GM12878 (cell line): ENCODE measurements around the gene RAB3IL1. TPM values are rescaled to one million over a fixed set of nuclear protein-coding genes. Genes with fewer than 3 reads are reported as not detected.

Experiments used
- ATAC-seq: fragments of 200-7000 bp; cut with Tn5 transposase; 3 replicates; pipeline ENCODE4 v1.9.1; 2020; ENCODE audit warnings: mild to moderate bottlenecking, moderate library complexity
- BruUV-seq: library from RNA; stranded (reverse); fragments of 400-500 nt; replicated peaks from 2 replicates; lab custom pipeline; 2021; lab: Mats Ljungman, UMichigan
- CTCF ChIA-PET: fragments of 300-600 bp; sonication (Branson Sonifier 250); formaldehyde crosslinking; extraction: SDS; loops from one replicate; lab custom pipeline; 2021; ENCODE audit warnings: inconsistent platforms; lab: Yijun Ruan, JAX
- POLR2A ChIA-PET: fragments of 350-600 bp; formaldehyde crosslinking; extraction: SDS; loops from one replicate; lab custom pipeline; 2021; ENCODE audit warnings: inconsistent platforms; lab: Charles Lee
- RAD21 ChIA-PET: fragments of 300-600 bp; sonication (Branson Sonifier 250); formaldehyde crosslinking; loops from one replicate; lab custom pipeline; 2023; ENCODE audit warnings: antibody characterized with exemption; ENCODE audit not compliant: unreplicated experiment; lab: Charles Lee
- SMC1A ChIA-PET: fragments of 300-600 bp; sonication (Branson Sonifier 250); formaldehyde crosslinking; loops from one replicate; lab custom pipeline; 2023; ENCODE audit not compliant: unreplicated experiment, uncharacterized antibody; lab: Charles Lee
- DNase-seq: peaks from one replicate; pipeline ENCODE4 v3.0.0-alpha.2; 2011; ENCODE audit warnings: low read depth, low spot score
- FAIRE-seq: peaks from 3 replicates; lab custom pipeline; 2011; peaks lifted over from hg19 to GRCh38; lab: Jason Lieb, UNC
- H2AFZ ChIP-seq: 2 replicates; pipeline ENCODE4 v1.6.0; 2011; ENCODE audit warnings: low read depth, low read length, control low read depth; ENCODE audit not compliant: control insufficient read depth
- H3K27ac ChIP-seq: 2 replicates; pipeline ENCODE4 v1.5.1; 2011; ENCODE audit warnings: control low read depth; ENCODE audit not compliant: control insufficient read depth, insufficient read depth
- H3K27me3 ChIP-seq, 2 experiments: replicated peaks in 1 of 2; 2 replicates each; pipeline versions ENCODE4 v1.6.0 to v1.6.1; 2011; ENCODE audit warnings: low read length in 1 of 2; ENCODE audit not compliant: control insufficient read depth in 2 of 2, insufficient read depth in 2 of 2
- H3K36me3 ChIP-seq, 2 experiments: 2 replicates each; pipeline ENCODE4 v1.5.1; 2011; ENCODE audit warnings: low read length in 1 of 2; ENCODE audit not compliant: control insufficient read depth in 2 of 2, insufficient read depth in 2 of 2
- H3K4me1 ChIP-seq: 2 replicates; pipeline ENCODE4 v1.6.1; 2011; ENCODE audit warnings: mild to moderate bottlenecking, low read length, moderate library complexity, mixed read lengths; ENCODE audit not compliant: control insufficient read depth, insufficient read depth
- H3K4me2 ChIP-seq: 2 replicates; pipeline ENCODE4 v1.6.0; 2011; ENCODE audit warnings: control low read depth; ENCODE audit not compliant: control insufficient read depth, insufficient read depth
- H3K4me3 ChIP-seq: fragments of 200-600 bp; sonication (generic); 2 replicates; pipeline ENCODE4 v1.5.1; 2016
- H3K79me2 ChIP-seq: 2 replicates; pipeline ENCODE4 v1.6.0; 2011; ENCODE audit warnings: low read length; ENCODE audit not compliant: control insufficient read depth, insufficient read depth
- H3K9ac ChIP-seq: 2 replicates; pipeline ENCODE4 v1.8.0; 2011; ENCODE audit warnings: low read length, control low read depth, mixed read lengths; ENCODE audit not compliant: control insufficient read depth, insufficient read depth
- H3K9me3 ChIP-seq: replicated peaks from 3 replicates; pipeline ENCODE4 v1.5.1; 2011; ENCODE audit warnings: mild to moderate bottlenecking, low read length; ENCODE audit not compliant: control insufficient read depth, insufficient read depth
- H4K20me1 ChIP-seq: 2 replicates; pipeline ENCODE4 v1.6.0; 2011; ENCODE audit not compliant: control insufficient read depth, insufficient read depth
- ATF7 ChIP-seq: fragments of 450-650 bp; IDR thresholded peaks from 2 replicates; pipeline ENCODE4 v1.6.1; 2016; ENCODE audit warnings: low read depth, mild to moderate bottlenecking
- BRCA1 ChIP-seq: IDR thresholded peaks from 2 replicates; pipeline ENCODE4 v1.6.1; 2011; ENCODE audit warnings: low read depth, low read length, improper control_type of control experiment
- DPF2 ChIP-seq: fragments of 450-650 bp; IDR thresholded peaks from 2 replicates; pipeline ENCODE4 v1.6.1; 2017; ENCODE audit warnings: mild to moderate bottlenecking
- KAT2A ChIP-seq: conservative IDR thresholded peaks from 2 replicates; pipeline ENCODE4 v1.6.1; 2011; ENCODE audit warnings: low read depth, low read length; ENCODE audit not compliant: control insufficient read depth
- NFIC ChIP-seq: IDR thresholded peaks from 2 replicates; pipeline ENCODE4 v1.6.1; 2012; ENCODE audit warnings: low read depth, mild to moderate bottlenecking, inconsistent platforms, low read length, moderate library complexity
- POLR2A ChIP-seq: IDR thresholded peaks from 2 replicates; pipeline ENCODE4 v1.6.1; 2011; ENCODE audit warnings: low read depth, mild to moderate bottlenecking, low read length
- SMAD1 ChIP-seq: fragments of 450-650 bp; IDR thresholded peaks from 2 replicates; pipeline ENCODE4 v1.6.1; 2018; ENCODE audit warnings: mild to moderate bottlenecking, low read depth; ENCODE audit not compliant: partially characterized antibody
- SUPT20H ChIP-seq: IDR thresholded peaks from 2 replicates; pipeline ENCODE4 v1.6.1; 2011; ENCODE audit warnings: low read depth, mild to moderate bottlenecking, low read length, moderate library complexity, borderline replicate concordance; ENCODE audit not compliant: control insufficient read depth
- USF2 ChIP-seq: IDR thresholded peaks from 2 replicates; pipeline ENCODE4 v1.6.1; 2011; ENCODE audit warnings: low read depth, low read length, improper control_type of control experiment, borderline replicate concordance
- ZNF384 ChIP-seq: IDR thresholded peaks from 2 replicates; pipeline ENCODE4 v1.6.1; 2012; ENCODE audit warnings: low read depth, mild to moderate bottlenecking, low read length, improper control_type of control experiment, borderline replicate concordance
- WGBS: methylation state at CpG from one replicate; pipeline ENCODE4 v1.1.6; 2016; ENCODE audit warnings: low lambda C conversion rate; ENCODE audit not compliant: insufficient replicate concordance, insufficient coverage; ENCODE audit errors: missing lambda C conversion rate; 5-methylcytosine and 5-hydroxymethylcytosine counted together
- in situ Hi-C: fragments of 300-500 bp; cut with MboI; formaldehyde crosslinking; loops from 9 replicates; pipeline ENCODE4 v1.14.3; 2018; ENCODE audit warnings: mixed read lengths
- intact Hi-C: fragments of 100-400 bp; cut with micrococcal nuclease; formaldehyde crosslinking; loops from one replicate; pipeline ENCODE4 v1.14.2; 2022; ENCODE audit not compliant: unreplicated experiment
- polyA plus RNA-seq, 11 experiments: library from polyadenylated mRNA; depleted of rRNA in 4 of 11; unstranded in 6 of 11; stranded (reverse) in 5 of 11; fragments of >200 nt; fragmentation: Nextera tagmentation in 4 of 11; fragmentation: Illumina TruSeq in 1 of 11; extraction: Ambion mirVana in 4 of 11; extraction: Trizol in 1 of 11; gene quantifications; 1 replicate in 1 of 11; 2 replicates in 10 of 11; pipeline versions ENCODE4 v1.2.1 to v1.2.3, GENCODE V29; 2011 to 2016; ENCODE audit warnings: inconsistent platforms in 2 of 11, missing spikeins in 2 of 11, low read depth in 1 of 11
- total RNA-seq, 4 experiments: library from RNA; depleted of rRNA in 3 of 4; stranded (reverse); fragments of >200 nt in 3 of 4; fragmentation: Illumina TruSeq in 1 of 4; extraction: Trizol in 1 of 4; gene quantifications; 2 replicates each; pipeline versions ENCODE4 v1.2.1 to v1.2.3, GENCODE V29; 2013 to 2021

RAB3IL1 gene
- total and polyA plus RNA-seq, 10 of the 15 experiments (the other 5 are each of a cell fraction or from before 2014, with no cell fraction given) = 0.04 TPM; not detected in 9

GRCh38 chr11:61855939-61856680, 61.3 kb downstream of the RAB3IL1 start:
- Histone ChIP-seq H3K9me3 (no peaks in the 10 kb centered on the region), H3K36me3 (peaks cover 30 to 47% of the 10 kb centered on the region in 2 experiments), H2AFZ (no peak overlapping the region), H3K4me3 (no peak overlapping the region), H3K27ac (no peak overlapping the region), H3K4me1 (peaks cover under 1% of the 10 kb centered on the region; the same call in 1 of the 2 replicates), H3K79me2 (no peaks in the 10 kb centered on the region), H3K4me2 (no peak overlapping the region), H3K27me3 (no peaks in the 10 kb centered on the region), H3K9ac (no peak overlapping the region), H4K20me1 (no peaks in the 10 kb centered on the region)
- ATAC-seq (no peak), DNase-seq (no peak), FAIRE-seq (no peak)
- ChIA-PET SMC1A (no interaction called here), RAD21 (interaction anchor here (1.5 kb wide), 1 partner anchor 14 kb away, joined by 3 read pairs; no protein-coding TSS in a partner anchor), POLR2A (no interaction called here), CTCF (no interaction called here)
- no TSS peak for BruUV-seq
- in situ Hi-C loops (no loop called here), intact Hi-C loops (no loop called here)
- no peak for TF ChIP-seq SMAD1
- peak; percentile 23; the same call in 1 of the 2 replicates for TF ChIP-seq POLR2A
- WGBS = 68% methylated on average over 12 of the region's 12 CpGs

- Histone ChIP-seq H3K79me2 (no peaks in the 10 kb centered on the region), H3K27ac (no peak overlapping the region), H2AFZ (no peak overlapping the region), H3K9me3 (no peaks in the 10 kb centered on the region), H3K9ac (no peak overlapping the region), H3K4me2 (no peak overlapping the region), H3K36me3 (peaks cover 27 to 48% of the 10 kb centered on the region in 2 experiments), H3K4me3 (no peak overlapping the region), H4K20me1 (no peaks in the 10 kb centered on the region), H3K27me3 (no peaks in the 10 kb centered on the region), H3K4me1 (peaks cover 5% of the 10 kb centered on the region; the same call in 1 of the 2 replicates)
- ChIA-PET RAD21 (interaction anchor here (1.5 kb wide), 1 partner anchor 15 kb away, joined by 3 read pairs; no protein-coding TSS in a partner anchor), SMC1A (no interaction called here), POLR2A (no interaction called here), CTCF (no interaction called here)
- intact Hi-C loops (no loop called here), in situ Hi-C loops (no loop called here)
- TF ChIP-seq ZNF384 (no peak), SUPT20H (no peak), NFIC (no peak), DPF2 (no peak), KAT2A (no peak), USF2 (no peak), BRCA1 (no peak), ATF7 (no peak)
- FAIRE-seq (no peak), DNase-seq (no peak), ATAC-seq (no peak)
- BruUV-seq = no TSS peak
- WGBS = 81% methylated on average over 14 of the region's 14 CpGs
These were observed 62.2 kb downstream of the RAB3IL1 start for GRCh38 chr11:61854966-61855714.
